ENCODE measurements around the gene GFAP.

The GFAP gene

GRCh38 chr17:44892250-44892649 lies 23.1 kb downstream of the GFAP start:
- TF ChIP-seq YY1 (IDR thresholded peaks at IDR 0.05; ENCODE audit: low read depth), result no peak
- no peak for TF ChIP-seq TEAD4 (IDR thresholded peaks at IDR 0.05)

GRCh38 chr17:44889003-44889402 lies 26.3 kb downstream of the GFAP start:
- TF ChIP-seq YY1 (IDR thresholded peaks at IDR 0.05; ENCODE audit: low read depth) (no peak), EGR1 (IDR thresholded peaks at IDR 0.05) (no peak), MAX (IDR thresholded peaks at IDR 0.05) (no peak), CREB1 (IDR thresholded peaks at IDR 0.05; ENCODE audit: low read depth) (no peak), CEBPB (IDR thresholded peaks at IDR 0.05) (no peak), RAD21 (IDR thresholded peaks at IDR 0.05; ENCODE audit: low read depth) (no peak), USF1 (IDR thresholded peaks at IDR 0.05) (no peak), FOXM1 (IDR thresholded peaks at IDR 0.05; ENCODE audit: borderline replicate concordance, low read depth) (no peak), NFIC (IDR thresholded peaks at IDR 0.05) (no peak), TAF1 (IDR thresholded peaks at IDR 0.05; ENCODE audit: low read depth) (no peak), ZBTB7A (IDR thresholded peaks at IDR 0.05; ENCODE audit: low read depth) (no peak), TEAD4 (IDR thresholded peaks at IDR 0.05) (no peak), EP300 (IDR thresholded peaks at IDR 0.05; ENCODE audit: borderline replicate concordance) (no peak), TCF12 (IDR thresholded peaks at IDR 0.05; ENCODE audit: low read depth) (no peak)
- TF ChIP-seq, protein P1, sequence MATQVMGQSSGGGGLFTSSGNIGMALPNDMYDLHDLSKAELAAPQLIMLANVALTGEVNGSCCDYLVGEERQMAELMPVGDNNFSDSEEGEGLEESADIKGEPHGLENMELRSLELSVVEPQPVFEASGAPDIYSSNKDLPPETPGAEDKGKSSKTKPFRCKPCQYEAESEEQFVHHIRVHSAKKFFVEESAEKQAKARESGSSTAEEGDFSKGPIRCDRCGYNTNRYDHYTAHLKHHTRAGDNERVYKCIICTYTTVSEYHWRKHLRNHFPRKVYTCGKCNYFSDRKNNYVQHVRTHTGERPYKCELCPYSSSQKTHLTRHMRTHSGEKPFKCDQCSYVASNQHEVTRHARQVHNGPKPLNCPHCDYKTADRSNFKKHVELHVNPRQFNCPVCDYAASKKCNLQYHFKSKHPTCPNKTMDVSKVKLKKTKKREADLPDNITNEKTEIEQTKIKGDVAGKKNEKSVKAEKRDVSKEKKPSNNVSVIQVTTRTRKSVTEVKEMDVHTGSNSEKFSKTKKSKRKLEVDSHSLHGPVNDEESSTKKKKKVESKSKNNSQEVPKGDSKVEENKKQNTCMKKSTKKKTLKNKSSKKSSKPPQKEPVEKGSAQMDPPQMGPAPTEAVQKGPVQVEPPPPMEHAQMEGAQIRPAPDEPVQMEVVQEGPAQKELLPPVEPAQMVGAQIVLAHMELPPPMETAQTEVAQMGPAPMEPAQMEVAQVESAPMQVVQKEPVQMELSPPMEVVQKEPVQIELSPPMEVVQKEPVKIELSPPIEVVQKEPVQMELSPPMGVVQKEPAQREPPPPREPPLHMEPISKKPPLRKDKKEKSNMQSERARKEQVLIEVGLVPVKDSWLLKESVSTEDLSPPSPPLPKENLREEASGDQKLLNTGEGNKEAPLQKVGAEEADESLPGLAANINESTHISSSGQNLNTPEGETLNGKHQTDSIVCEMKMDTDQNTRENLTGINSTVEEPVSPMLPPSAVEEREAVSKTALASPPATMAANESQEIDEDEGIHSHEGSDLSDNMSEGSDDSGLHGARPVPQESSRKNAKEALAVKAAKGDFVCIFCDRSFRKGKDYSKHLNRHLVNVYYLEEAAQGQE (IDR thresholded peaks at IDR 0.05; ENCODE audit: low read depth), result no peak

DNA sequence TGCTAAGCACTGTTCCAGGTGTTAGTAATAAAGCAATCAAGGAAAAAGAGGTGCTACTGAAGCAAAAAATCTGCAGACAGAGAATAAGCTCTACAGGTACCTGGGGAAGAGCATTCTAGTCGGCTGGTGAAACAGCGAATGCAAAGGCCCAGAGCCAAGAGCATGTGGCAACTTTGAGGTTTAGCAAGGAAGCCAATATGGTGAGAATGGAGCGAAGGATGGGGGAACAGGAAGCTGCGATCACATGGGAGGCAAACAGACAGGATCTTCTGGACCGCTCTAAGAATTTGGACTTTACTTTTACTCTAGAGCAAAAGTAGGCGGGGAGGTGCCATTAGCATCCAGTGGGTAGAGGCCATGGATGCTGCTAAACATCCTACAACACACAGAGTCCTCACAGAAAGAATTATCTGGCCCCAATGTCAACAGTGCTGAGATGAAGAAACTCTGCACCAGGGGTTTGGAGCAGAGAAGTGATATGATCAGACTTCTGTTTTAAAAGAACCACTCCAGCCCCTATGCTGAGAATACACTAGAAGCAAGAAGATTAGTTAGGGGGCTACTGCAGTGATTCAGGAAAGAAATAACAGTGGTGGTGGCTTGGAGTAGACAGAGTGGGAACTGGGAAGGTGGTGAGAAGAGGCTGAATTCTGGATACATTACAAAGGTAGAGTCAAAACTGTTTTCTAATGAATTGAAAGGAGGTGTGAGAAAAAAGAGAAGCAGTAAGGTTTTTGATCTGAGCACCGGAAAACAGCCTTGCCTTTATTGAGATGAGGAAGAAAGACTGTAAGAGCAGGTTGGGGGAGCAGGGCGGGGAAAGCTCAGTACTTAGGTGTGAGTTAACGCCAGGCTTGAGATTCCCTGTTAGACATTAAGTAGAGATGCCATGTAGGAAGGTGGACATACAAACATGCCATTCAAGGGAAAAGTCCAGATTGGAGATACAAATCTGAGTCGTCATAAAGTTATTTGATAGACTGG lies 27.0 kb downstream of the GFAP start:
- TF ChIP-seq MAX (IDR thresholded peaks at IDR 0.05) (no peak), YY1 (IDR thresholded peaks at IDR 0.05; ENCODE audit: low read depth) (no peak), CEBPB (IDR thresholded peaks at IDR 0.05) (no peak), TEAD4 (IDR thresholded peaks at IDR 0.05) (no peak), FOXM1 (IDR thresholded peaks at IDR 0.05; ENCODE audit: borderline replicate concordance, low read depth) (no peak), EP300 (IDR thresholded peaks at IDR 0.05; ENCODE audit: borderline replicate concordance) (no peak), TAF1 (IDR thresholded peaks at IDR 0.05; ENCODE audit: low read depth) (no peak), CREB1 (IDR thresholded peaks at IDR 0.05; ENCODE audit: low read depth) (no peak), ZBTB7A (IDR thresholded peaks at IDR 0.05; ENCODE audit: low read depth) (no peak), USF1 (IDR thresholded peaks at IDR 0.05) (no peak), EGR1 (IDR thresholded peaks at IDR 0.05) (no peak)
- TF ChIP-seq, protein P1 (IDR thresholded peaks at IDR 0.05; ENCODE audit: low read depth), result no peak

DNA sequence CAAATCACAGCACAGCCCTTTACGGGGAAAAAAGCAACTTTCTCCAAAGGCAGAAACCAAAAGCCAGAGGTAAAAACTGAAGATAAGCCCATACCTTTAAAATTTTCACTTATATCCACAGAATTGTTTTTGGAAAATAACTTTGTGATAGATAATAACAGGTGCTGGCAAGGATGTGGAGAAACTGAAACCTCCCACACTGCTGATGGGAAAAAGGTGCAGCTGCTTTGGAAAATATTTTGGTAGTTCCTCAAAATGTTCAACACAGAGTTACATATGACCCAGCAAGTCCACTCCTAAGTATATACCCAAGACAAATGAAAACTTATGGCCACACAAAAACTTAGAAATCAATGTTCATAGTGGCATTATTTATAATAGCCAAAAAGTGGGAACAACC lies 28.3 kb downstream of the GFAP start:
- TF ChIP-seq YY1 (IDR thresholded peaks at IDR 0.05; ENCODE audit: low read depth) (no peak), FOXM1 (IDR thresholded peaks at IDR 0.05; ENCODE audit: borderline replicate concordance, low read depth) (no peak), NFIC (IDR thresholded peaks at IDR 0.05) (no peak), TAF1 (IDR thresholded peaks at IDR 0.05; ENCODE audit: low read depth) (no peak), CEBPB (IDR thresholded peaks at IDR 0.05) (no peak), TCF12 (IDR thresholded peaks at IDR 0.05; ENCODE audit: low read depth) (no peak), CREB1 (IDR thresholded peaks at IDR 0.05; ENCODE audit: low read depth) (no peak), USF1 (IDR thresholded peaks at IDR 0.05) (no peak), EP300 (IDR thresholded peaks at IDR 0.05; ENCODE audit: borderline replicate concordance) (no peak), EGR1 (IDR thresholded peaks at IDR 0.05) (no peak), ZBTB7A (IDR thresholded peaks at IDR 0.05; ENCODE audit: low read depth) (no peak), RAD21 (IDR thresholded peaks at IDR 0.05; ENCODE audit: low read depth) (no peak), MAX (IDR thresholded peaks at IDR 0.05) (no peak), TEAD4 (IDR thresholded peaks at IDR 0.05) (no peak)
- TF ChIP-seq, protein P1 (IDR thresholded peaks at IDR 0.05; ENCODE audit: low read depth), result no peak

Data from Ishikawa (cell line).